HUES48 (cell line): ENCODE measurements around the gene VEGFA.

ENCODE experiments used
- H3K27ac ChIP-seq: one replicate; pipeline ENCODE4 v1.7.0; 2013; ENCODE audit warnings: low read depth, low read length, inconsistent platforms
- H3K27me3 ChIP-seq: 2 replicates; pipeline ENCODE4 v1.6.1; 2013; ENCODE audit warnings: mild to moderate bottlenecking, low read length; ENCODE audit not compliant: control insufficient read depth, insufficient read depth
- H3K36me3 ChIP-seq: 2 replicates; pipeline ENCODE4 v1.6.1; 2013; ENCODE audit warnings: low read length; ENCODE audit not compliant: control insufficient read depth, insufficient read depth
- H3K4me1 ChIP-seq: 2 replicates; pipeline ENCODE4 v1.6.1; 2013; ENCODE audit warnings: mild to moderate bottlenecking, low read length; ENCODE audit not compliant: control insufficient read depth, insufficient read depth
- H3K4me3 ChIP-seq: 2 replicates; pipeline ENCODE4 v1.5.1; 2013; ENCODE audit warnings: mild to moderate bottlenecking, low read depth, low read length
- H3K9ac ChIP-seq: 2 replicates; pipeline ENCODE4 v1.6.1; 2013; ENCODE audit warnings: mild to moderate bottlenecking, low read depth, low read length, moderate library complexity
- H3K9me3 ChIP-seq: 2 replicates; pipeline ENCODE4 v1.6.1; 2013; ENCODE audit warnings: low read length; ENCODE audit not compliant: control insufficient read depth, insufficient read depth

The VEGFA gene

GRCh38 chr6:43768983-43769525 is 957 bp upstream of the VEGFA start:
- Histone ChIP-seq H3K9me3 (no peaks in the 10 kb centered on the region), H3K4me3 (peak overlapping the region; percentile 87; the same call in 1 of the 2 replicates), H3K4me1 (peaks cover 37% of the 10 kb centered on the region), H3K27me3 (0 out of 2 replicates have a peak, but pooled peaks cover 2% of the 10 kb centered on the region), H3K27ac (no peak overlapping the region), H3K36me3 (no peaks in the 10 kb centered on the region), H3K9ac (no peak overlapping the region)

- Histone ChIP-seq H3K4me1 (peaks cover 51% of the 10 kb centered on the region), H3K9me3 (no peaks in the 10 kb centered on the region), H3K27ac (peak overlapping the region; percentile 39), H3K27me3 (0 out of 2 replicates have a peak, but pooled peaks cover 2% of the 10 kb centered on the region), H3K9ac (peak overlapping the region; percentile 75; the same call in 1 of the 2 replicates), H3K4me3 (peak overlapping the region; percentile 87), H3K36me3 (0 out of 2 replicates have a peak, but pooled peaks cover 3% of the 10 kb centered on the region)
Measured at GRCh38 chr6:43770372-43771209, 580 bp downstream of the VEGFA start.

GRCh38 chr6:43771210-43771857 is 1.3 kb downstream of the VEGFA start:
- H3K9ac ChIP-seq, result peak overlapping the region; percentile 75
- H3K4me3 ChIP-seq, result peak overlapping the region; percentile 87
- 0 out of 2 replicates have a peak, but pooled peaks cover 2% of the 10 kb centered on the region for H3K27me3 ChIP-seq
- no peaks in the 10 kb centered on the region for H3K9me3 ChIP-seq
- H3K27ac ChIP-seq, result peak overlapping the region; percentile 39
- 0 out of 2 replicates have a peak, but pooled peaks cover 7% of the 10 kb centered on the region for H3K36me3 ChIP-seq
- peaks cover 49% of the 10 kb centered on the region for H3K4me1 ChIP-seq

- Histone ChIP-seq H3K27me3 (no peaks in the 10 kb centered on the region), H3K36me3 (peaks cover 14% of the 10 kb centered on the region), H3K9ac (peak overlapping the region; percentile 93), H3K4me3 (peak overlapping the region; percentile 87), H3K4me1 (peaks cover 43% of the 10 kb centered on the region), H3K27ac (peak overlapping the region; percentile 21), H3K9me3 (no peaks in the 10 kb centered on the region)
Measured at GRCh38 chr6:43771858-43772680, 2.1 kb downstream of the VEGFA start.

GRCh38 chr6:43772681-43773049 is 2.7 kb downstream of the VEGFA start:
- peak overlapping the region; percentile 93 for H3K9ac ChIP-seq
- no peaks in the 10 kb centered on the region for H3K27me3 ChIP-seq
- peaks cover 37% of the 10 kb centered on the region for H3K4me1 ChIP-seq
- H3K27ac ChIP-seq, result peak overlapping the region; percentile 21
- H3K9me3 ChIP-seq, result no peaks in the 10 kb centered on the region
- H3K4me3 ChIP-seq, result peak overlapping the region; percentile 87
- H3K36me3 ChIP-seq, result peaks cover 20% of the 10 kb centered on the region

- H3K27ac ChIP-seq, result no peak overlapping the region
- no peaks in the 10 kb centered on the region for H3K9me3 ChIP-seq
- H3K36me3 ChIP-seq, result peaks cover 27% of the 10 kb centered on the region
- peak overlapping the region; percentile 87 for H3K4me3 ChIP-seq
- no peaks in the 10 kb centered on the region for H3K27me3 ChIP-seq
- H3K4me1 ChIP-seq, result peaks cover 37% of the 10 kb centered on the region
- no peak overlapping the region for H3K9ac ChIP-seq
Measured at GRCh38 chr6:43773050-43773979, 3.3 kb downstream of the VEGFA start.

- Histone ChIP-seq H3K4me3 (0 out of 2 replicates have a peak overlapping the region, but pooled peaks have one; percentile 18), H3K27ac (no peak overlapping the region), H3K9me3 (no peaks in the 10 kb centered on the region), H3K4me1 (peaks cover 36% of the 10 kb centered on the region), H3K9ac (no peak overlapping the region), H3K36me3 (peaks cover 35% of the 10 kb centered on the region), H3K27me3 (no peaks in the 10 kb centered on the region)
Measured at GRCh38 chr6:43773980-43774775, 4.2 kb downstream of the VEGFA start.

GRCh38 chr6:43774776-43775534 is 4.9 kb downstream of the VEGFA start:
- 0 out of 2 replicates have a peak overlapping the region, but pooled peaks have one; percentile 18 for H3K4me3 ChIP-seq
- no peaks in the 10 kb centered on the region for H3K9me3 ChIP-seq
- H3K9ac ChIP-seq, result no peak overlapping the region
- H3K27ac ChIP-seq, result no peak overlapping the region
- peaks cover 43% of the 10 kb centered on the region for H3K36me3 ChIP-seq
- peaks cover 34% of the 10 kb centered on the region for H3K4me1 ChIP-seq
- no peaks in the 10 kb centered on the region for H3K27me3 ChIP-seq

GRCh38 chr6:43775535-43775885 is 5.5 kb downstream of the VEGFA start:
- Histone ChIP-seq H3K9me3 (no peaks in the 10 kb centered on the region), H3K9ac (no peak overlapping the region), H3K27ac (no peak overlapping the region), H3K36me3 (peaks cover 49% of the 10 kb centered on the region), H3K4me1 (peaks cover 34% of the 10 kb centered on the region), H3K4me3 (no peak overlapping the region), H3K27me3 (no peaks in the 10 kb centered on the region)
